Trophoblast cell (in vitro differentiated cells and primary cell): ENCODE results near the gene VPS39.

Experiments used
- DNase-seq, 2 donors: peaks; one replicate each; pipeline ENCODE4 v3.0.0-alpha.2; 2016
- H2AFZ ChIP-seq: 2 replicates; pipeline ENCODE4 v1.6.1; 2013; ENCODE audit warnings: low read length, moderate library complexity, mild to moderate bottlenecking; ENCODE audit not compliant: insufficient read depth, poor library complexity
- H2AK5ac ChIP-seq: 2 replicates; pipeline ENCODE4 v1.6.1; 2013; ENCODE audit warnings: mild to moderate bottlenecking, low read length
- H2BK120ac ChIP-seq: 2 replicates; pipeline ENCODE4 v1.6.1; 2013; ENCODE audit warnings: low read length, mild to moderate bottlenecking, moderate library complexity; ENCODE audit not compliant: insufficient read depth, poor library complexity
- H2BK12ac ChIP-seq: 2 replicates; pipeline ENCODE4 v1.6.1; 2013; ENCODE audit warnings: mild to moderate bottlenecking, low read length, moderate library complexity
- H2BK5ac ChIP-seq: 2 replicates; pipeline ENCODE4 v1.6.1; 2013; ENCODE audit warnings: low read length, low read depth, moderate library complexity, mild to moderate bottlenecking; ENCODE audit not compliant: poor library complexity
- H3K14ac ChIP-seq: 2 replicates; pipeline ENCODE4 v1.6.1; 2013; ENCODE audit warnings: mild to moderate bottlenecking, low read length
- H3K18ac ChIP-seq: 2 replicates; pipeline ENCODE4 v1.6.1; 2013; ENCODE audit warnings: mild to moderate bottlenecking, low read length
- H3K23ac ChIP-seq: 2 replicates; pipeline ENCODE4 v1.6.1; 2013; ENCODE audit warnings: low read length
- H3K27ac ChIP-seq: 2 replicates; pipeline ENCODE4 v1.5.1; 2013; ENCODE audit warnings: low read depth, mild to moderate bottlenecking, inconsistent platforms, low read length, moderate library complexity
- H3K27me3 ChIP-seq: 2 replicates; pipeline ENCODE4 v1.6.1; 2013; ENCODE audit warnings: inconsistent platforms, mild to moderate bottlenecking, low read length, moderate library complexity; ENCODE audit not compliant: insufficient read depth
- H3K36me3 ChIP-seq, 2 experiments: 1 replicate in 1 of 2; 2 replicates in 1 of 2; pipeline ENCODE4 v1.6.1; 2013; ENCODE audit warnings: low read length in 2 of 2, mild to moderate bottlenecking in 2 of 2, moderate library complexity in 1 of 2; ENCODE audit not compliant: insufficient read depth in 2 of 2, control insufficient read depth in 1 of 2
- H3K4ac ChIP-seq: 2 replicates; pipeline ENCODE4 v1.6.1; 2013; ENCODE audit warnings: low read depth, mild to moderate bottlenecking, low read length, moderate library complexity
- H3K4me1 ChIP-seq, 2 experiments: 1 replicate in 1 of 2; 2 replicates in 1 of 2; pipeline ENCODE4 v1.6.1; 2013; ENCODE audit warnings: low read length in 2 of 2, mild to moderate bottlenecking in 2 of 2, moderate library complexity in 1 of 2; ENCODE audit not compliant: insufficient read depth in 2 of 2, control insufficient read depth in 1 of 2
- H3K4me2 ChIP-seq: 2 replicates; pipeline ENCODE4 v1.6.1; 2013; ENCODE audit warnings: inconsistent platforms, mild to moderate bottlenecking, low read length, moderate library complexity
- H3K4me3 ChIP-seq: 2 replicates; pipeline ENCODE4 v1.5.1; 2013; ENCODE audit warnings: mild to moderate bottlenecking, low read depth, low read length, inconsistent platforms
- H3K79me1 ChIP-seq: one replicate; pipeline ENCODE4 v1.6.1; 2013; ENCODE audit warnings: low read length
- H3K79me2 ChIP-seq: 2 replicates; pipeline ENCODE4 v1.6.1; 2013; ENCODE audit warnings: low read length, mild to moderate bottlenecking; ENCODE audit not compliant: control insufficient read depth, insufficient read depth, poor library complexity
- H3K9ac ChIP-seq: 2 replicates; pipeline ENCODE4 v1.6.1; 2013; ENCODE audit warnings: mild to moderate bottlenecking, low read length
- H3K9me3 ChIP-seq: 2 replicates; pipeline ENCODE4 v1.6.1; 2013; ENCODE audit warnings: low read depth, mild to moderate bottlenecking, control low read depth, inconsistent platforms, low read length; ENCODE audit not compliant: insufficient read depth
- H4K12ac ChIP-seq: 2 replicates; pipeline ENCODE4 v1.6.1; 2013; ENCODE audit warnings: low read depth, mild to moderate bottlenecking, low read length, moderate library complexity
- H4K8ac ChIP-seq: 2 replicates; pipeline ENCODE4 v1.6.1; 2013; ENCODE audit warnings: low read depth, mild to moderate bottlenecking, low read length, moderate library complexity
- H4K91ac ChIP-seq: one replicate; pipeline ENCODE4 v1.6.1; 2013; ENCODE audit warnings: low read depth, mild to moderate bottlenecking, low read length, moderate library complexity
- WGBS: extraction: QIAGEN DNeasy Blood & Tissue Kit; methylation state at CpG from one replicate; pipeline ENCODE4 v1.1.7; 2013; ENCODE audit warnings: missing lambda C conversion rate; ENCODE audit not compliant: insufficient read length, insufficient coverage; ENCODE audit errors: extremely low coverage; 5-methylcytosine and 5-hydroxymethylcytosine counted together

The VPS39 gene

DNA sequence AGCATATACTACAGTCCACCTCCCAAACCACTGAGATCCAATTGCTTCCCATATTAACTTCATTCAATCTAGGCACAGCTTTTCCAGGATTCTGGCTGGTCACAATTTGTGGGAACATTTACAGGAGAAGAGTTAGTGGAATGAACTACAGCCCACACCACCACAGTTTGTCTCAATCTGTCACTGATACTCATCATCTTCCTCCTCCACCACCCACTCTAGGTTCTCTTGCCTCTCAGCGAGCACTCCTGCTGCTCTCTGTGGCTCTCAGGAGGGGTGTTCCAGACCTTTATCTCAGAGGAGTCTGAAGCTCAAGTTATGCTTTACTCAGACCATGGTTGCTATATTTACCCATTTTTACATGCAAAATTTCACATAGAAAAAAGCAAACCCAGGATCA, 87.8 kb downstream of the VPS39 start:
- Histone ChIP-seq H2BK120ac (no peak overlapping the region), H3K4ac (no peak overlapping the region), H3K27me3 (no peaks in the 10 kb centered on the region), H2AFZ (no peak overlapping the region), H3K27ac (no peak overlapping the region), H3K79me1 (no peaks in the 10 kb centered on the region), H3K4me3 (no peak overlapping the region), H3K36me3 (no peaks in the 10 kb centered on the region), H3K23ac (no peak overlapping the region), H3K14ac (no peak overlapping the region), H2BK12ac (no peak overlapping the region), H4K91ac (no peak overlapping the region), H3K4me1 (no peaks in the 10 kb centered on the region), H4K12ac (no peak overlapping the region), H3K9ac (no peak overlapping the region), H2BK5ac (no peak overlapping the region), H3K9me3 (no peaks in the 10 kb centered on the region), H4K8ac (no peak overlapping the region), H2AK5ac (no peak overlapping the region), H3K4me2 (no peak overlapping the region), H3K18ac (no peak overlapping the region), H3K79me2 (no peaks in the 10 kb centered on the region)
- no CpG with 5 or more reads among the region's 1 CpG for WGBS
- no peak for DNase-seq

DNA sequence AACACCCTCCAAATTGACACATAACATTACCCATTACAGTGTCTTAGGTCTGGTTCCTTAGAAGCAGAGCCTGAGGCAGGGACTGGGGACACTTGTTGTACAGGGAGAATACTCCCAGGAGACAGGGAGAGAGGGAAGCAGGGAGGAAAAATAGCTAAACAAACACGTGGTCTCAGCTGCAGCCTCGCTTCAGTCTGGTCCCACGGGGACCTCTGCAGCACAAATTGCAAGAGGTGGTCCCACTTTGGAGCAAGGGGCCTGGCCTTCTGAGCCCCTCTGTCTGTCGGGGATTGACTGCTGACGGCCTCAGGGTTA, 88.7 kb downstream of the VPS39 start:
- H3K9ac ChIP-seq = no peak overlapping the region
- H2AK5ac ChIP-seq = no peak overlapping the region
- H2BK12ac ChIP-seq = no peak overlapping the region
- no peak overlapping the region for H2BK5ac ChIP-seq
- H4K12ac ChIP-seq = no peak overlapping the region
- no peaks in the 10 kb centered on the region for H3K9me3 ChIP-seq
- no peaks in the 10 kb centered on the region for H3K36me3 ChIP-seq
- H4K91ac ChIP-seq = no peak overlapping the region
- H3K27me3 ChIP-seq = no peaks in the 10 kb centered on the region
- H3K27ac ChIP-seq = no peak overlapping the region
- no peaks in the 10 kb centered on the region for H3K79me1 ChIP-seq
- H3K4me2 ChIP-seq = no peak overlapping the region
- no peak overlapping the region for H3K4ac ChIP-seq
- H3K14ac ChIP-seq = no peak overlapping the region
- no CpG with 5 or more reads among the region's 5 CpGs for whole genome bisulfite sequencing
- no peak overlapping the region for H4K8ac ChIP-seq
- no peak overlapping the region for H3K23ac ChIP-seq
- no peak overlapping the region for H2AFZ ChIP-seq
- no peak overlapping the region for H3K18ac ChIP-seq
- H3K4me1 ChIP-seq = no peaks in the 10 kb centered on the region
- no peak overlapping the region for H3K4me3 ChIP-seq
- H2BK120ac ChIP-seq = no peak overlapping the region
- DNase-seq = no peak
- no peaks in the 10 kb centered on the region for H3K79me2 ChIP-seq

GRCh38 chr15:42118650-42119445, 89.3 kb downstream of the VPS39 start:
- H4K91ac ChIP-seq = no peak overlapping the region
- H2AFZ ChIP-seq = peak overlapping the region; percentile 17
- no peaks in the 10 kb centered on the region for H3K79me2 ChIP-seq
- H4K12ac ChIP-seq = no peak overlapping the region
- no peak overlapping the region for H3K4ac ChIP-seq
- no peaks in the 10 kb centered on the region for H3K79me1 ChIP-seq
- H2BK12ac ChIP-seq = no peak overlapping the region
- no CpG with 5 or more reads among the region's 10 CpGs for WGBS
- H3K4me2 ChIP-seq = no peak overlapping the region
- no peak overlapping the region for H2BK120ac ChIP-seq
- no peak overlapping the region for H3K4me3 ChIP-seq
- no peaks in the 10 kb centered on the region for H3K4me1 ChIP-seq
- H3K23ac ChIP-seq = no peak overlapping the region
- no peak overlapping the region for H4K8ac ChIP-seq
- H3K18ac ChIP-seq = no peak overlapping the region
- H2BK5ac ChIP-seq = no peak overlapping the region
- H3K27ac ChIP-seq = no peak overlapping the region
- no peak overlapping the region for H3K9ac ChIP-seq
- no peak overlapping the region for H3K14ac ChIP-seq
- no peak for DNase-seq
- H2AK5ac ChIP-seq = no peak overlapping the region
- H3K9me3 ChIP-seq = no peaks in the 10 kb centered on the region
- no peaks in the 10 kb centered on the region for H3K36me3 ChIP-seq
- H3K27me3 ChIP-seq = no peaks in the 10 kb centered on the region

- no peak overlapping the region for H3K23ac ChIP-seq
- no peak overlapping the region for H4K8ac ChIP-seq
- DNase-seq = peak in 1 of 2 donors; percentile 5
- no peak overlapping the region for H2BK120ac ChIP-seq
- no peak overlapping the region for H4K91ac ChIP-seq
- no peaks in the 10 kb centered on the region for H3K9me3 ChIP-seq
- no peak overlapping the region for H3K27ac ChIP-seq
- no peaks in the 10 kb centered on the region for H3K27me3 ChIP-seq
- no peak overlapping the region for H3K4me3 ChIP-seq
- H3K14ac ChIP-seq = no peak overlapping the region
- no peak overlapping the region for H4K12ac ChIP-seq
- H3K18ac ChIP-seq = no peak overlapping the region
- H3K4me2 ChIP-seq = no peak overlapping the region
- no peak overlapping the region for H2AFZ ChIP-seq
- no peak overlapping the region for H3K4ac ChIP-seq
- no peak overlapping the region for H2AK5ac ChIP-seq
- no CpG with 5 or more reads among the region's 4 CpGs for WGBS
- no peak overlapping the region for H3K9ac ChIP-seq
- H3K4me1 ChIP-seq = no peaks in the 10 kb centered on the region
- no peak overlapping the region for H2BK5ac ChIP-seq
- no peaks in the 10 kb centered on the region for H3K79me1 ChIP-seq
- no peaks in the 10 kb centered on the region for H3K79me2 ChIP-seq
- H2BK12ac ChIP-seq = no peak overlapping the region
- no peaks in the 10 kb centered on the region for H3K36me3 ChIP-seq
These were observed 96.2 kb downstream of the VPS39 start for GRCh38 chr15:42111924-42112323.
